Activated CD8-positive, alpha-beta memory T cell treated with anti-CD3 and anti-CD28 coated beads for 48 hours (primary cell): ENCODE results near the gene PLCB1.
"Not testable (repeated sequence)": the region's sequence is repeated elsewhere in the genome, so short reads cannot be mapped to it uniquely, and the experiment has no call there.

ENCODE experiments used
- DNase-seq, 3 experiments: peaks; one replicate each; pipeline ENCODE4 v3.0.0-alpha.2; 2020; ENCODE audit warnings: low read depth in 2 of 3, low spot score in 2 of 3

Gene PLCB1

GRCh38 chr20:8330319-8330784 lies 198.3 kb downstream of the PLCB1 start:
- no peak for DNase-seq

- no peak for DNase-seq
Observed at GRCh38 chr20:8330785-8331695, 199.0 kb downstream of the PLCB1 start.

- no peak for DNase-seq
Observed at GRCh38 chr20:8331740-8332412, 199.8 kb downstream of the PLCB1 start.

- no peak for DNase-seq
Observed at GRCh38 chr20:8334641-8335040, 202.6 kb downstream of the PLCB1 start.

GRCh38 chr20:8335059-8335458 lies 203.0 kb downstream of the PLCB1 start:
- no peak for DNase-seq

- no peak for DNase-seq
Observed at GRCh38 chr20:8335495-8336195, 203.6 kb downstream of the PLCB1 start.

GRCh38 chr20:8339349-8339748 lies 207.3 kb downstream of the PLCB1 start:
- DNase-seq, result no peak

- no peak for DNase-seq
Observed at GRCh38 chr20:8342391-8342790, 210.3 kb downstream of the PLCB1 start.

- no peak for DNase-seq
Observed at GRCh38 chr20:8344106-8344505, 212.0 kb downstream of the PLCB1 start.

GRCh38 chr20:8344631-8345030 lies 212.6 kb downstream of the PLCB1 start:
- no peak for DNase-seq

GRCh38 chr20:8346700-8347270 lies 214.7 kb downstream of the PLCB1 start:
- DNase-seq, result no peak

GRCh38 chr20:8350225-8350624 lies 218.2 kb downstream of the PLCB1 start:
- not testable (repeated sequence) for DNase-seq

GRCh38 chr20:8352486-8352885 lies 220.4 kb downstream of the PLCB1 start:
- DNase-seq, result no peak

GRCh38 chr20:8353512-8353911 lies 221.4 kb downstream of the PLCB1 start:
- DNase-seq, result no peak

- no peak for DNase-seq
Observed at GRCh38 chr20:8355453-8355852, 223.4 kb downstream of the PLCB1 start.

GRCh38 chr20:8356806-8357205 lies 224.7 kb downstream of the PLCB1 start:
- no peak for DNase-seq

GRCh38 chr20:8357703-8358102 lies 225.6 kb downstream of the PLCB1 start:
- no peak for DNase-seq

- DNase-seq, result no peak
Observed at GRCh38 chr20:8360035-8360434, 228.0 kb downstream of the PLCB1 start.

GRCh38 chr20:8361006-8361652 lies 229.1 kb downstream of the PLCB1 start:
- no peak for DNase-seq

- DNase-seq, result no peak
Observed at GRCh38 chr20:8361779-8362178, 229.7 kb downstream of the PLCB1 start.

- DNase-seq, result no peak
Observed at GRCh38 chr20:8362457-8362856, 230.4 kb downstream of the PLCB1 start.
